Fibroblast of mammary gland (primary cell): ENCODE results near the gene CCL16.

Experiments
- DNase-seq: peaks from one replicate; pipeline ENCODE4 v3.0.0-alpha.2; 2010; ENCODE audit warnings: low read depth
- H3K4me3 ChIP-seq: 2 replicates; pipeline ENCODE4 v1.5.1; 2011; ENCODE audit warnings: low read depth, mild to moderate bottlenecking, low read length, moderate library complexity; ENCODE audit not compliant: control insufficient read depth
- CTCF ChIP-seq: conservative IDR thresholded peaks from 2 replicates; pipeline ENCODE4 v1.5.1; 2011; ENCODE audit warnings: low read depth, low read length, inconsistent platforms; ENCODE audit not compliant: control insufficient read depth, insufficient read depth

CCL16 gene

GRCh38 chr17:35981246-35981645 lies at the start of gene CCL16:
TSS of gene CCL16 (minus strand) at chr17:35981497. CDS start at chr17:35981420, 77 bp downstream.
- no peak within 1 kb of the TSS for H3K4me3 ChIP-seq
- TF ChIP-seq CTCF, result no peak
- no peak for DNase-seq

GRCh38 chr17:36030956-36031355 lies 49.7 kb upstream of the CCL16 start:
- DNase-seq, result no peak
- no peak overlapping the region for H3K4me3 ChIP-seq
- TF ChIP-seq CTCF, result no peak

GRCh38 chr17:36027761-36028160 lies 46.5 kb upstream of the CCL16 start:
- no peak overlapping the region for H3K4me3 ChIP-seq
- DNase-seq, result no peak
- no peak for TF ChIP-seq CTCF

DNA sequence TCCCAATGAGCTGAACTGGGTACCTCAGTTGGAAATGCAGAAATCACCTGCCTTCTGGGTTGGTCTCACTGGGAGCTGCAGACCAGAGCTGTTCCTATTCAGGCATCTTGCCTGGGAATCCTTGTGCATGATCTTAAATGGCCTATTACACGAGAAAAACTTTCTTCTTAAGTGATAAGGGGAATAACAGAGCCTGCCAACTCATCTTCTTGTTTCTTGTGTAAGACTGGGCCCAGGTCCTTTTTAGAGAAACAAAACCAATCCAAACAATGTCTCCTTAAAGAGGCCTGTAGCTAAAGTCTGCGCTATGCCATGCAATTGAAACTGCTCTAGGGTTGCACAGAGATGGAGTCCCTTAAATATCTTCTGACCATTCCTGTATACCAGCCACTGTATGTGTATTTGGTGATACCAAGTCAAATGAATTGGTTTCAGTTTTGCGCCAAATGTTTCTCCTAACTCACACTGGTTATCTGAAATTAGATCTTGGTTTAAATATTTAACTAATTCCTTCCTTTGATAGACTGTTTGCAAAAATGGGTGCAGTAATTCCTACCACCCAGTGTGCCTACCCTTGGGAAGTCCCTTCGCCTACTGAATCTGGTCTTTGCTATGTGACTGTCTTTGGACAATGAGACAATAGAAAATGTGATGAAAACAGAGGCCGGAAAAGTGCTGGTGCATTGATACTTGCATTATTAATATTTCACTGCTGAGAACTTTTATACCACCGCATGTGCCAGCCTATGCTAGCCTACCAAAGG lies 43.0 kb upstream of the CCL16 start:
- no peak for DNase-seq
- H3K4me3 ChIP-seq, result no peak overlapping the region
- no peak for TF ChIP-seq CTCF

- no peak overlapping the region for H3K4me3 ChIP-seq
- no peak for DNase-seq
- no peak for TF ChIP-seq CTCF
Measured at GRCh38 chr17:36019423-36019822, 38.1 kb upstream of the CCL16 start.

DNA sequence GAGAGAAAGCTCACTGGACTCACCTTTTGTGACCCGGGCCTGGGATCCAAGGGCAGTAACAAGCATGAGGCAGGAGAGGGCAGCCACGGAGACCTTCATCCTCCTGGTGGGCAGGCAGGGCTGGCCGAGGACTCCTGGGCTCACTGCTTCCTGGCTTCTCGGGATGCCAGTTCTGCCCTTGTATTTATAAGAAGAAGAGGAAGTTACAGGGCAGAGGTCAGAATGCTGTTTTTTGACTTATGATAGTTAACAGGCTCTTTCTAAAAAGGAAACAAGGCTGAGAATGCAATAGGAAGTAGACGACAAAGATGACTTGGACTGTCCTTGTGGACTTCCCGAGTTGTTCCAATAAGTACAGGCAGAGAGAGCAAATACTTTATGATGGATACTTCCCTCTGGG lies 36.5 kb upstream of the CCL16 start, which contains the start of gene CCL23:
TSS of gene CCL23 (minus strand) at position 174 of the 400 bp plus-strand sequence. CDS start at position 99, 75 bp downstream.
- DNase-seq, result no peak

More for the DNA sequence above, 36.5 kb upstream of the CCL16 start, which contains the start of gene CCL23:
- TF ChIP-seq CTCF, result no peak
- H3K4me3 ChIP-seq, result no peak within 1 kb of the TSS
